DND-41 (cell line): ENCODE data around the gene ZCCHC3.
A peak's percentile ranks its signal among the peaks of the same experiment; 100 is the strongest.

ENCODE experiments used
- ATAC-seq: fragments of 200-7000 bp; cut with Tn5 transposase; 3 replicates; pipeline ENCODE4 v1.9.1; 2021; ENCODE audit warnings: low read depth; ENCODE audit not compliant: insufficient read depth
- DNase-seq: peaks from one replicate; pipeline ENCODE4 v3.0.0-alpha.2; 2020
- H2AFZ ChIP-seq: 2 replicates; pipeline ENCODE4 v1.6.0; 2012; ENCODE audit warnings: low read depth, low read length
- H3K27ac ChIP-seq: 2 replicates; pipeline ENCODE4 v1.5.1; 2012; ENCODE audit warnings: low read length, inconsistent platforms
- H3K27me3 ChIP-seq: fragments of 200-600 bp; sonication (generic); 2 replicates; pipeline ENCODE4 v1.6.0; 2012; ENCODE audit warnings: low read length, mild to moderate bottlenecking, inconsistent platforms; ENCODE audit not compliant: insufficient read depth, poor library complexity
- H3K36me3 ChIP-seq: 2 replicates; pipeline ENCODE4 v1.5.1; 2012; ENCODE audit warnings: low read length, inconsistent platforms; ENCODE audit not compliant: insufficient read depth
- H3K4me1 ChIP-seq: 2 replicates; pipeline ENCODE4 v1.5.1; 2012; ENCODE audit warnings: mild to moderate bottlenecking, low read length; ENCODE audit not compliant: insufficient read depth
- H3K4me2 ChIP-seq: 2 replicates; pipeline ENCODE4 v1.6.0; 2012; ENCODE audit warnings: mild to moderate bottlenecking, moderate library complexity, low read length, inconsistent platforms; ENCODE audit not compliant: insufficient read depth
- H3K4me3 ChIP-seq, 2 experiments: fragments of 200-600 bp in 1 of 2; shearing (Covaris generic) in 1 of 2; 2 replicates each; pipeline ENCODE4 v1.5.1; 2012 to 2016; ENCODE audit warnings: inconsistent platforms in 2 of 2, low read length in 2 of 2, mild to moderate bottlenecking in 2 of 2, low read depth in 1 of 2, moderate library complexity in 1 of 2
- H3K79me2 ChIP-seq: 2 replicates; pipeline ENCODE4 v1.6.0; 2012; ENCODE audit warnings: low read length, inconsistent platforms; ENCODE audit not compliant: insufficient read depth
- H3K9ac ChIP-seq: 2 replicates; pipeline ENCODE4 v1.6.0; 2012; ENCODE audit warnings: low read depth, mild to moderate bottlenecking, inconsistent platforms, low read length, moderate library complexity
- H3K9me3 ChIP-seq: 2 replicates; pipeline ENCODE4 v1.5.1; 2012; ENCODE audit warnings: low read length, moderate library complexity, mild to moderate bottlenecking, inconsistent platforms; ENCODE audit not compliant: insufficient read depth, severe bottlenecking
- H4K20me1 ChIP-seq: 2 replicates; pipeline ENCODE4 v1.6.0; 2012; ENCODE audit warnings: low read length; ENCODE audit not compliant: insufficient read depth
- EZH2 ChIP-seq: IDR thresholded peaks from 3 replicates; pipeline ENCODE4 v1.6.1; 2012; ENCODE audit warnings: borderline replicate concordance, low read depth, mild to moderate bottlenecking, moderate library complexity, low read length, inconsistent platforms; ENCODE audit not compliant: severe bottlenecking
- TF ChIP-seq, protein P1 (sequence below): IDR thresholded peaks from 2 replicates; pipeline ENCODE4 v1.5.1; 2012; ENCODE audit warnings: borderline replicate concordance, low read length, moderate library complexity, mild to moderate bottlenecking; ENCODE audit not compliant: poor library complexity, severe bottlenecking; ENCODE audit errors: extremely low read depth

ZCCHC3 gene

DNA sequence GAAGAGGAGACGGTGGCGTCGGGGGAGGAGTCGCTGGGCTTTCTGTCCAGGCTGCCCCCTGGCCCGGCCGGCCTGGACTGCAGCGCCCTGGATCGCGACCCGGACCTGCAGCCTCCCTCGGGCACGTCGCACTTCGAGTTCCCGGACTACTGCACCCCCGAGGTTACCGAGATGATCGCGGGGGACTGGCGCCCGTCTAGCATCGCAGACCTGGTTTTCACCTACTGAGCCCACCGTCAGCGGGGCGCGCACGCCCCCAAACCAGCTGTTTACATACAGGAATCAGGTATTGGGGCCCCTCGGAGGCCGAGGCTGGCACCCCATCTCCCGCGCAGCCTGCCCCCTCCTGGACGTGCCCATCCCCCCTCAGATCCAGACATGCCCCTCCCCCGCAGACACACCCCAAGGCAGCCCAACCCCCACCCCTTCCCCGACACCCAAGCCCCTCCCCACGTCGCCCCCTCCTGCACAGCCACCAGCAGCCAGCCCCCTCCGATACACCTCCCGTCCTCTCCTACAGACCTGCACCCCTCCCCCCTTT, 29.3 kb downstream of the ZCCHC3 start:
- H3K27me3 ChIP-seq = no peaks in the 10 kb centered on the region
- TF ChIP-seq EZH2 = no peak
- TF ChIP-seq, protein P1, sequence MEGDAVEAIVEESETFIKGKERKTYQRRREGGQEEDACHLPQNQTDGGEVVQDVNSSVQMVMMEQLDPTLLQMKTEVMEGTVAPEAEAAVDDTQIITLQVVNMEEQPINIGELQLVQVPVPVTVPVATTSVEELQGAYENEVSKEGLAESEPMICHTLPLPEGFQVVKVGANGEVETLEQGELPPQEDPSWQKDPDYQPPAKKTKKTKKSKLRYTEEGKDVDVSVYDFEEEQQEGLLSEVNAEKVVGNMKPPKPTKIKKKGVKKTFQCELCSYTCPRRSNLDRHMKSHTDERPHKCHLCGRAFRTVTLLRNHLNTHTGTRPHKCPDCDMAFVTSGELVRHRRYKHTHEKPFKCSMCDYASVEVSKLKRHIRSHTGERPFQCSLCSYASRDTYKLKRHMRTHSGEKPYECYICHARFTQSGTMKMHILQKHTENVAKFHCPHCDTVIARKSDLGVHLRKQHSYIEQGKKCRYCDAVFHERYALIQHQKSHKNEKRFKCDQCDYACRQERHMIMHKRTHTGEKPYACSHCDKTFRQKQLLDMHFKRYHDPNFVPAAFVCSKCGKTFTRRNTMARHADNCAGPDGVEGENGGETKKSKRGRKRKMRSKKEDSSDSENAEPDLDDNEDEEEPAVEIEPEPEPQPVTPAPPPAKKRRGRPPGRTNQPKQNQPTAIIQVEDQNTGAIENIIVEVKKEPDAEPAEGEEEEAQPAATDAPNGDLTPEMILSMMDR = no peak
- no peaks in the 10 kb centered on the region for H3K9me3 ChIP-seq
- H4K20me1 ChIP-seq = peaks cover 30% of the 10 kb centered on the region
- peaks cover 14% of the 10 kb centered on the region for H3K79me2 ChIP-seq
- peak overlapping the region; percentile 85 for H2AFZ ChIP-seq
- peak overlapping the region; percentile 39; the same call in 1 of the 2 replicates for H3K27ac ChIP-seq
- no peak for DNase-seq
- H3K4me2 ChIP-seq = peak overlapping the region; percentile 93
- H3K36me3 ChIP-seq = peaks cover 14% of the 10 kb centered on the region; the same call in 1 of the 2 replicates
- no peak for ATAC-seq
- H3K9ac ChIP-seq = peak overlapping the region; percentile 64
- H3K4me3 ChIP-seq = peak overlapping the region; percentile 29 to 63; a peak in 3 of 4 replicates
- peaks cover 60% of the 10 kb centered on the region for H3K4me1 ChIP-seq

DNA sequence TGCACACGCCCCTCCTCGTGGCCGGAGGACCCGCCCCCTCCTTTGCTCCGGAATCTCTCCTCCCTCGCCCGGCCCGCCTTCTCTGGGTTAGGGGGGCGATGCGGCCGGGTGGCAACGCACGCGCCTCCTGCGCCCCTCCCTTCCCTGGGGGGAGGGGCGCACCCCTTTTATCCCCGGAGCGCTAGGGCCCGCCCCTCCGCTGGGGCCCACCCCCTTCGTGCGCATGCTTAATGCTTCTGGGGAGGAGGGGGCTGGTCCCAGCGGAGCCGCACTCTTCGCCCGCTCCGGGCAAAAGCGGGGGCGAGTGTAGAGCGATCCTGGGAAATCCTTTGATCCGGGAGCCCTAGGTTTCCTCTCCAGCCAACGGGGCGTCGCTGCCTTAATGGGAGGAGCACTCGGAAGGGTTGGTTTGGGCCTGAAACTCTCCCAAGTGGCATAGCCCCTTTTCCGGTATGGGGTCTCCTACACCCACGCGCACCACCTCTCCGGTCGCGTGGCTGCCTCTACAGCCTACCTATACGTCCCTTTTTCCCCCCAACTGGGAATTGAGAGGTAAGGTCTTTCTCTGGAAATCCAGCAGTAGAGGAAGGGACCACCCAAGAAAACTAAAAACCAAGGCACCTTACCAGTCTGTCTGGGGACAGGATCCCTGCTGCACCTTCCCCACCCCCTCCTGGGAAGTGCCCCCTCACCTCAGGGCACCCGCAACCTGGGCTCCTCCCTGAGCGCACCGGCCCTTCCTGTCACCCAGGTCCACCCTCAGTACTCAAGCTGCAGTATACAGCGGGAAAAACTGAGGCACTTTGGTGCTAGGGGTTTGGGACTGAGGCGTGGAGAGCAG, 30.0 kb downstream of the ZCCHC3 start:
- peak; percentile 92 for DNase-seq
- Histone ChIP-seq H3K27ac (peak overlapping the region; percentile 57), H3K4me1 (peaks cover 60% of the 10 kb centered on the region), H3K4me3 (peak overlapping the region; percentile 11 to 63; a peak in 3 of 4 replicates), H2AFZ (peak overlapping the region; percentile 56; the same call in 1 of the 2 replicates), H3K9me3 (no peaks in the 10 kb centered on the region), H3K27me3 (no peaks in the 10 kb centered on the region), H3K4me2 (peak overlapping the region; percentile 93), H3K79me2 (peaks cover 14% of the 10 kb centered on the region), H3K9ac (peak overlapping the region; percentile 64), H4K20me1 (peaks cover 30% of the 10 kb centered on the region), H3K36me3 (peaks cover 14% of the 10 kb centered on the region; the same call in 1 of the 2 replicates)
- peak; percentile 36 for ATAC-seq
- TF ChIP-seq, protein P1 = no peak
- TF ChIP-seq EZH2 = no peak

DNA sequence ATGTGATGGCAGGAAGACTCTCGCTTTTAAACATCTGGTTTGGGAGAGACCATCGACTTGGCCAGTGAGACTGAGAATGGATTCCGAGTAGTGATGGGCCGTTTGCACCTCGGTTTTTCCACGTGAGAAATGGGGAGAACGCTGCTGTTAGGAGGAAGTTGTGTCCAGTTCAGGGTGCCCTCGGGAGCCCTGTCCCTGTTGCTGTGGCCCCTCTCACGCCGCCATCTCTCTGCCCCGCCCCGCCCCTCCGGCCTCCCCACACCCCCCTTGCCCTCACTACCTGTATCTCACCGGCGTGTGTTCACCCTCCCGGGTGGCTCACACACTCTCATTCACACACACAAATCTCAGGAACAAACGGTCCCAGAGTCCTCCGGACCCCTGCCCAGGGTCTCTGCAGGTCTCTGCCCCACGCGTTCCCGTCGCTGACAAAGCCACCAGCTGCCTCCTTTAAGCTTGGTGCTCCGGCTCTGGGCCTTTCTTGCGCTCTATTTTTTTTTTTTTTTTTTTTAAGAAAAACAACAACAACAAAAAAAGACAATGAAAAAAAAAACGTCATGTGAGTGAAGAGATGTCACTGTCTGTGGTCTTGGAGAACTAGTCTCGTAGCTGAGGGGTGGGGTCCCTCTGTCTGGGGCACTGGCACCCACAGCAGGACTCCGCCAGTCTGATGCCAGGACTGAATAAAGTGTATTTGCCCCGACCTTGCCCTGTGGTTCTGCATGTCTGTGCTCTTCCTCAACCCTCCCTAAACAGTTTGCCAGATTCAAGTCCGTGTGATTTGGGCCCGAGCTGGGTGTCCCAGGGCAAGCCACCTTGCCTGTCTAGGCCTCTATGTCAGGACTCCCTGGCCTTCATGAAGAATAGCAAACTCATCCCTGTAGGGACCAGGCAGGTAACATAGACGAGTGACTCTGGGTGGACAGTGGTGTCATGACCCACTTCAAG, 30.9 kb downstream of the ZCCHC3 start:
- Histone ChIP-seq H3K9me3 (no peaks in the 10 kb centered on the region), H3K9ac (peak overlapping the region; percentile 64; the same call in 1 of the 2 replicates), H3K27ac (peak overlapping the region; percentile 57; the same call in 1 of the 2 replicates), H3K4me2 (peak overlapping the region; percentile 93), H4K20me1 (peaks cover 30% of the 10 kb centered on the region), H3K79me2 (peaks cover 14% of the 10 kb centered on the region), H2AFZ (no peak overlapping the region), H3K27me3 (no peaks in the 10 kb centered on the region), H3K4me3 (peak overlapping the region in 1 of 2 experiments; percentile 63; a peak in 2 of 4 replicates), H3K4me1 (peaks cover 60% of the 10 kb centered on the region), H3K36me3 (peaks cover 14% of the 10 kb centered on the region; the same call in 1 of the 2 replicates)
- ATAC-seq = no peak
- DNase-seq = no peak
- TF ChIP-seq EZH2 = no peak
- TF ChIP-seq, protein P1 = no peak
